Measurements from ENCODE around the gene RALGAPA2.

RALGAPA2 gene

DNA sequence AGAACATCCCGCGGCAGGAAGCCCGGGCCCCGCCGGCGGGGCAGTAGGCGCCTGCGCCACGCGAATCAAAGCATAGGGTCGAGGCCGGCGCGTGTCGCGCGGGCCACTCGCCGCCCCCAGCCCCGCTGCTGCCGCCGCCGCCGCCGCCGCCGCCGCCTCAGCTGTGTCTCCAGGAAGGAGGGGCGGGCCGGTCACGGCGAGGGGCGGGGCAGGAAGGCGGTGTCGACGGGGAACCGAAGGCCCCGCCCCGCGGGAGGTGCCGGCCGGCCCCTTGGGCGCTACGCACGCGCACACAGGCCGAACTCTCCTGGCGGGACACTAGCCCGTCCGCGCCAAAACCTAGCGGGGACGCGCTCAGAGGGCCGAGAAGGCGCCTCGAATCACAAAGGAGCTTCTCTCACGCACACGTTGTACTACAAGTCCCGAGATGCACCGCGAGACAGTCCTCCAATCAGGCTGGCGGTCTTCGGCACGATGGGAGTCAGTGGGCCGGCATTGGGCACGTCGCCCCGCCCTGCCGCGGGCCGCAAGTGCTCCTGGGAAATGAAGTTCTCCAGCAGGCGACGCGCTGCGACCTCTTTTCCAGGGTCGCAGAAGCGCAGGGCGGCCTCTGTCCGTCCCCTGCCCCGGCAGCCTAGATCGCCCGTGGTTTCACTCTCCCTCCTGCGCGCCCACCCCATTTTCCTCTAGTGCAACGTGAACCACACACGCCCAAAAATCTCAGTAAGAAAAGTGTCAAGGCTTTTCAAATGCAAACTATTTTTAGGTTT is at the start of gene RALGAPA2:
Gene RALGAPA2, minus strand, starts transcription at position 171 of the 770 bp plus-strand sequence. Its CDS starts 164 bp downstream, at position 7.
- DNase-seq (ENCODE audit: low read depth), result peak; percentile 98

GRCh38 chr20:20761301-20761700 is 48.9 kb upstream of the RALGAPA2 start:
- no peak for DNase-seq (ENCODE audit: low read depth)

GRCh38 chr20:20759132-20759531 is 46.7 kb upstream of the RALGAPA2 start:
- DNase-seq (ENCODE audit: low read depth), result no peak

GRCh38 chr20:20755674-20756319 is 43.4 kb upstream of the RALGAPA2 start:
- DNase-seq (ENCODE audit: low read depth), result no peak

- no peak for DNase-seq (ENCODE audit: low read depth)
Measured at GRCh38 chr20:20755231-20755630, 42.8 kb upstream of the RALGAPA2 start.

- DNase-seq (ENCODE audit: low read depth), result no peak
Measured at GRCh38 chr20:20754714-20755113, 42.3 kb upstream of the RALGAPA2 start.

DNA sequence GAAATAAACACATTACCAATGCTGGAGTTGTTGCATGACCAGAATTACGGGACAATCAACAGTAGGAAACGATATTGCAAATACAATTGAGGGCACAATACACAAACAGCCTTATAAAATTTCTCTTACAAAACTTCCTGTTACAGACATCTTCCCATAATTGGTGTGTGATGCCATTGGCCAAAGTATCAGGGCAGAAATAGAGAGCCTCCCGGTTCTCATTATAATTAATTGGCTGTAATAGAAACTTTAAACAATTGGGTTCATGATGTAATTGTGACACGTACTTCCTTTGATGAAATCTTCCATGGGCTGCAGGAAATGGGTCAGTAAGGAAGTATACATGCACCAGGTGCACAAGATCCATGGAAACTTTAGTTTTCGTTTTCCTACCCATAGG is 40.3 kb upstream of the RALGAPA2 start:
- DNase-seq (ENCODE audit: low read depth), result no peak

DNA sequence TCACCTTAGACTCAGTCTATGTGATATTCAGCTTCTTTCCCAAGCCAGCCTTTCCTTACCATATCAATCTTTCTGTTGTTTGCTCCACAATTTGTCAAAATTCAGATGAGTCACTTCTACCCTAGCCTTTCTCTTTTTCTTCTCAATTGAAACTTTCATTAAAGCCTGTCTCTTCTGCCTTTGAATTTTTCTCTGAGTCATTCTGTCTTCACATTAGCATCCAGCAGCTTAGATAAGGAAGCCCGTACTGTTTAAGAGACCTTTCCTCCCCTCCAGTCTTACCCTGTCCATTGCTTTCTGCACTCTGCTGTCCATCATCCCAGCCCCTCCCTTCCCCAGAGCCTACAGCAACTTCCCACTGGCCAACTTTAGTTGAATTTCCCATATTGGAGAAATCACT is 34.9 kb upstream of the RALGAPA2 start:
- DNase-seq (ENCODE audit: low read depth), result no peak

- DNase-seq (ENCODE audit: low read depth), result no peak
Measured at GRCh38 chr20:20744170-20744725, 31.8 kb upstream of the RALGAPA2 start.

GRCh38 chr20:20743511-20744169 is 31.2 kb upstream of the RALGAPA2 start:
- DNase-seq (ENCODE audit: low read depth), result peak; percentile 3

- DNase-seq (ENCODE audit: low read depth), result no peak
Measured at GRCh38 chr20:20741087-20742045, 28.9 kb upstream of the RALGAPA2 start.

- no peak for DNase-seq (ENCODE audit: low read depth)
Measured at GRCh38 chr20:20740541-20740940, 28.1 kb upstream of the RALGAPA2 start.

GRCh38 chr20:20737158-20737557 is 24.7 kb upstream of the RALGAPA2 start:
- no peak for DNase-seq (ENCODE audit: low read depth)

- no peak for DNase-seq (ENCODE audit: low read depth)
Measured at GRCh38 chr20:20736303-20736702, 23.9 kb upstream of the RALGAPA2 start.

DNA sequence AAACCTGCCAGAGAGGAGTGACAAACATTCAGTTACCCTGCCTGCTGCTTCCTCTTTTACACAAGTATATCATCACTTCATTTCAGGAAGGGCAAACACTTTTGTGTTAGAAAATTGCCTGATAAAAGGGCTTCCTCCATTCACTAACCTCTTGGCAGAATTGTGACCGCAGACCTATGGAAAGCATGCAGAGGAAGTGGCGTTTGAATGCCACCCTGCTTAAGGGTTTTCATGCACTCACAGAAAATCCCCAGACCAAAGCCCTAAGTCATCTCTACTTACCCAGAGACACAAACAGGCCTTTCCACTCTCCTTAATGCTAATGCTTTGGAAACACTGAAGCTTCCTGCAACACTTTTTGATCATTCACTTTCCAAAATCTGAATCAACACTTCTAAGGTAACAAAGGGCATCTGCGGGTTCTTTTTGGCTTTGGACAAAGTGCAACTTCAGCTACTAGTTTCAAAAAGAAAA is 22.1 kb upstream of the RALGAPA2 start:
- no peak for DNase-seq (ENCODE audit: low read depth)

DNA sequence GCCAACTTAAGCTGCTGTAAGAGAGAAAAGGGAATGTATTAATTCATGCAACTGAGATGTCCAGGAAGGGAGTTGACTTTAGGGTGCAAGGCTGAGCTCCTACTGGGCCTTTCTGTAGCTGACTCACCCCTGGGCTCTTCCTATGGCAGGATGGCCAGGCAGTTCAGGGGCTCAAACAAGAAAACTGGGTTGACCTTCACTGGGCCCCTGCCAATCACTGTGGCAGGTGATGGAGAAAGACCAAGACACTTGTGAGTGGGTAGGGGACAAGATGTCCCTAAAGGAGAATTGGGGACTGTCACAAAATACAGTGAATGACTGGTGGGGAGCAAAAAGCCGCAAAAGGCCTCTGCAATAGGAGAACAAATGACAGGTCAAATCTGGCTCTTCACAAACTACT is 21.5 kb upstream of the RALGAPA2 start:
- DNase-seq (ENCODE audit: low read depth), result no peak

- no peak for DNase-seq (ENCODE audit: low read depth)
Measured at GRCh38 chr20:20732641-20733040, 20.2 kb upstream of the RALGAPA2 start.

DNA sequence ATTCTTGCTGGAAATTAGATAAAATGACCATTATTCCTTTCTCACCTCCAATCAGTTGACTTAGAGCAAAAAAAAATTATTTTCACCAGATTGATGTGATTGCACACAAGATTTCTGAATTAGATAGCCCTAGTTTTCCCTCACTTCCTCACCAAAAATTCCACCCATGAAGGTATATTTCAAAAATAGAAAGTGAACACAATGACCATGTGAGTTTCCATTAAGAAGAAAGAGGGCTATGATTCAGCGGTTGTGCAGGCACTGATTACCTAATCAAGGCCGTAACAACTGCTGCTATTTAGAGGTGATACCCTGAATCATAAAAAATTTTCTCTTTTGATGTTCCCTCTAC is 19.5 kb upstream of the RALGAPA2 start:
- no peak for DNase-seq (ENCODE audit: low read depth)

DNA sequence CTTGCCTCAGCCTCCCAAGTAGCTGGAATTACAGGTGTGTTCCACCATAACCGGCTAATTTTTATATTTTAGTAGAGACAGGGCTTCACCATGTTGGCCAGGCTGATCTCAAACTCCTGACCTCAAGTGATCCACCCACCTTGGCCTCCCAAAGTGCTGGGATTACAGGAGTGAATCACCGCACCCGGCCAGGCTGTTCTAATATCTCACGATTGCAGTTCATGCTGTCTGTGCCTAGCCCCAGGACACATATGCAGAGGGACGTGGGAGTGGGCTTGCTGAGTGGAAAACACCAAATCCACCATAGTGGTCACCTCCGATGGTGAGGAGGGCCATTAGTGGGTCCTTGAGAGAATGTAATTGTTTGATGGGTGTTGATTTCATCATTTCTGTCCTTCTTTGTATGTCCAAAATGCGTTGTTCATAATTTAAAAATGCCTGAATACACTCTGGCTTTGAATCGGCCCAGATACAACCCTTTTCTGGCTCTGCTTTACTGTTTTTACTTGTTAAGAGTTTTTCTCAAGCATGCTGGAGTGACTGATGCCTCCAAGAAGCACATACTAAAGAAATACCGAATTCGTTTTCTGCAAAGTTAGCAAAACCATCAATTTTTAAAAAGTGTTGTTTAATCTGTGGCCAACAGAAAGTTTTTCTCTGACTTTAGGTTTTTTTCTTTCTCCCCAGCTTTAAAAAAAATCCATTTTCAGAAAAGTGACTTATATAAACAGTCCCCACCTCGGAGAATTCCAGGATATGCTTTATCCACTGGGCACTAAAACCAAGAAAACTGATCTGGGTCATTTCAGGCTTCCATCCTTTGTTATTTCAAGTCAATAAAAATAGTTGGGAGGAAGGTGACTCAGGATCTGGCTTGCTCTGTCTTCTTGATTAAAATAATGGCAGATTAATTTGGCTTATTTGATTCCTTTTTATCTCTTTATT is 18.8 kb upstream of the RALGAPA2 start:
- no peak for DNase-seq (ENCODE audit: low read depth)

- no peak for DNase-seq (ENCODE audit: low read depth)
Measured at GRCh38 chr20:20729563-20729962, 17.1 kb upstream of the RALGAPA2 start.

All from fibroblast of the conjunctiva (primary cell).